ENCODE data around the gene M1AP.
A peak's percentile ranks its signal among the peaks of the same experiment; 100 is the strongest.

M1AP gene

GRCh38 chr2:74530239-74531187 lies 117.6 kb downstream of the M1AP start:
- peaks cover 58% of the 10 kb centered on the region for H3K36me3 ChIP-seq (ENCODE audit: control insufficient read depth, insufficient read depth, low read length)
- H3K4me3 ChIP-seq (ENCODE audit: low read depth, low read length) = peak overlapping the region; percentile 99
- H3K4me1 ChIP-seq (ENCODE audit: control insufficient read depth, insufficient read depth, low read length) = peaks cover 12% of the 10 kb centered on the region
- no peaks in the 10 kb centered on the region for H3K27me3 ChIP-seq (ENCODE audit: control insufficient read depth, insufficient read depth, low read length)
- no peak overlapping the region; the same call in 1 of the 2 replicates for H3K27ac ChIP-seq (ENCODE audit: low read depth, low read length)
- peak overlapping the region; percentile 62 for H3K9ac ChIP-seq (ENCODE audit: low read length)
- no peaks in the 10 kb centered on the region for H3K9me3 ChIP-seq (ENCODE audit: control insufficient read depth, insufficient read depth, low read depth, low read length)

GRCh38 chr2:74529357-74530238 lies 118.5 kb downstream of the M1AP start, which contains the start of the genes AUP1 and HTRA2:
TSS of gene AUP1 (minus strand) at chr2:74529706. CDS start at chr2:74529629, 77 bp downstream.
TSS of gene HTRA2 (plus strand) at chr2:74529933. CDS start at chr2:74530007, 74 bp downstream.
- Histone ChIP-seq H3K4me3 (ENCODE audit: low read depth, low read length) (peak within 1 kb of the TSS; percentile 99), H3K9ac (ENCODE audit: low read length) (peak within 1 kb of the TSS; percentile 97), H3K4me1 (ENCODE audit: control insufficient read depth, insufficient read depth, low read length) (peaks cover 12% of the 10 kb centered on the region), H3K36me3 (ENCODE audit: control insufficient read depth, insufficient read depth, low read length) (peaks cover 57% of the 10 kb centered on the region), H3K27me3 (ENCODE audit: control insufficient read depth, insufficient read depth, low read length) (no peaks in the 10 kb centered on the region), H3K9me3 (ENCODE audit: control insufficient read depth, insufficient read depth, low read depth, low read length) (no peaks in the 10 kb centered on the region), H3K27ac (ENCODE audit: low read depth, low read length) (peak within 1 kb of the TSS; percentile 90)

- Histone ChIP-seq H3K9ac (ENCODE audit: low read length) (peak overlapping the region; percentile 97), H3K9me3 (ENCODE audit: control insufficient read depth, insufficient read depth, low read depth, low read length) (no peaks in the 10 kb centered on the region), H3K27me3 (ENCODE audit: control insufficient read depth, insufficient read depth, low read length) (no peaks in the 10 kb centered on the region), H3K36me3 (ENCODE audit: control insufficient read depth, insufficient read depth, low read length) (peaks cover 50% of the 10 kb centered on the region), H3K4me1 (ENCODE audit: control insufficient read depth, insufficient read depth, low read length) (peaks cover 12% of the 10 kb centered on the region), H3K4me3 (ENCODE audit: low read depth, low read length) (peak overlapping the region; percentile 99), H3K27ac (ENCODE audit: low read depth, low read length) (peak overlapping the region; percentile 90)
These were observed 119.4 kb downstream of the M1AP start for GRCh38 chr2:74528600-74529356.

GRCh38 chr2:74527741-74528140 lies 120.4 kb downstream of the M1AP start:
- H3K36me3 ChIP-seq (ENCODE audit: control insufficient read depth, insufficient read depth, low read length) = peaks cover 41% of the 10 kb centered on the region
- H3K4me3 ChIP-seq (ENCODE audit: low read depth, low read length) = no peak overlapping the region
- H3K4me1 ChIP-seq (ENCODE audit: control insufficient read depth, insufficient read depth, low read length) = peaks cover 12% of the 10 kb centered on the region
- H3K9ac ChIP-seq (ENCODE audit: low read length) = no peak overlapping the region
- H3K27me3 ChIP-seq (ENCODE audit: control insufficient read depth, insufficient read depth, low read length) = peaks cover 6% of the 10 kb centered on the region; the same call in 1 of the 2 replicates
- H3K9me3 ChIP-seq (ENCODE audit: control insufficient read depth, insufficient read depth, low read depth, low read length) = no peaks in the 10 kb centered on the region
- no peak overlapping the region for H3K27ac ChIP-seq (ENCODE audit: low read depth, low read length)

DNA sequence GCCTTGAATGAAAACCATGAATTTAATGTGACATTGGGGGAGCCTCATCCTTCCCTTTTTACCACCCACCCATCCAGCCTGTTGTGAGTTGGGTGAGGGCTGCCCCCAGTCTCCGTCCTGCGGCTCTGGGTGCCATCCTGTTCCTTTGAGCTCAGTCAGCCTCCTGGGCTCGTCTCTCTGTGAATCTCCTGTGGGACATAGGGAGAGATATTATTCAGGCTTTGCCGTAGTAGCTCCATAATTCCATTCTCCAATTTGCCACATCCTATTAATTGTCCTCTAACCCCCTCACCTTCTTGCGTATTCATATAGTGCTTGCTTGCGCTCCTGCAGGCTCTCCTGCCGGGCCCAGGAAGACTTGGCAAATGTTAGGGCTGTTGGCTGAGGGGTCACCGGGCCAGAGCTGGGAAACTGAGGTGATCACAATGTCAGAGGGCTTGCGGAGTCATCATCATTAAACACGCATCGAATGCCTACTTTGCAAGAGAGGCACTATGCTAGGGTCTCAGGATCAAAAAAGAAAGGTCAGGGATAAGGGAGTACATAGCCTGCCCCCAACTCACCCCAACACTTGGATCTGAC lies 121.4 kb downstream of the M1AP start:
- H3K4me3 ChIP-seq (ENCODE audit: low read depth, low read length) = no peak overlapping the region
- peaks cover 12% of the 10 kb centered on the region for H3K4me1 ChIP-seq (ENCODE audit: control insufficient read depth, insufficient read depth, low read length)
- no peak overlapping the region for H3K9ac ChIP-seq (ENCODE audit: low read length)
- H3K36me3 ChIP-seq (ENCODE audit: control insufficient read depth, insufficient read depth, low read length) = peaks cover 31% of the 10 kb centered on the region
- peaks cover 16% of the 10 kb centered on the region; the same call in 1 of the 2 replicates for H3K27me3 ChIP-seq (ENCODE audit: control insufficient read depth, insufficient read depth, low read length)
- H3K9me3 ChIP-seq (ENCODE audit: control insufficient read depth, insufficient read depth, low read depth, low read length) = no peaks in the 10 kb centered on the region
- no peak overlapping the region for H3K27ac ChIP-seq (ENCODE audit: low read depth, low read length)

- H3K4me1 ChIP-seq (ENCODE audit: control insufficient read depth, insufficient read depth, low read length) = peaks cover 12% of the 10 kb centered on the region
- H3K36me3 ChIP-seq (ENCODE audit: control insufficient read depth, insufficient read depth, low read length) = peaks cover 27% of the 10 kb centered on the region
- H3K9me3 ChIP-seq (ENCODE audit: control insufficient read depth, insufficient read depth, low read depth, low read length) = no peaks in the 10 kb centered on the region
- H3K27ac ChIP-seq (ENCODE audit: low read depth, low read length) = no peak within 1 kb of the TSS
- no peak within 1 kb of the TSS for H3K9ac ChIP-seq (ENCODE audit: low read length)
- H3K4me3 ChIP-seq (ENCODE audit: low read depth, low read length) = no peak within 1 kb of the TSS
- peaks cover 23% of the 10 kb centered on the region for H3K27me3 ChIP-seq (ENCODE audit: control insufficient read depth, insufficient read depth, low read length)
These were observed 122.1 kb downstream of the M1AP start, which contains the start of gene DQX1 for GRCh38 chr2:74525717-74526648. TSS of gene DQX1 (minus strand) at chr2:74526231. CDS start at chr2:74525729, 502 bp downstream.

- H3K9me3 ChIP-seq (ENCODE audit: control insufficient read depth, insufficient read depth, low read depth, low read length) = no peaks in the 10 kb centered on the region
- peaks cover 27% of the 10 kb centered on the region for H3K36me3 ChIP-seq (ENCODE audit: control insufficient read depth, insufficient read depth, low read length)
- H3K9ac ChIP-seq (ENCODE audit: low read length) = no peak overlapping the region
- H3K27ac ChIP-seq (ENCODE audit: low read depth, low read length) = no peak overlapping the region
- peaks cover 30% of the 10 kb centered on the region for H3K27me3 ChIP-seq (ENCODE audit: control insufficient read depth, insufficient read depth, low read length)
- no peak overlapping the region for H3K4me3 ChIP-seq (ENCODE audit: low read depth, low read length)
- H3K4me1 ChIP-seq (ENCODE audit: control insufficient read depth, insufficient read depth, low read length) = peaks cover 7% of the 10 kb centered on the region
These were observed 123.0 kb downstream of the M1AP start for GRCh38 chr2:74524955-74525716.

GRCh38 chr2:74524005-74524404 lies 124.1 kb downstream of the M1AP start:
- H3K27me3 ChIP-seq (ENCODE audit: control insufficient read depth, insufficient read depth, low read length) = peaks cover 42% of the 10 kb centered on the region
- peaks cover 7% of the 10 kb centered on the region for H3K4me1 ChIP-seq (ENCODE audit: control insufficient read depth, insufficient read depth, low read length)
- no peak overlapping the region for H3K9ac ChIP-seq (ENCODE audit: low read length)
- no peak overlapping the region for H3K27ac ChIP-seq (ENCODE audit: low read depth, low read length)
- peaks cover 27% of the 10 kb centered on the region for H3K36me3 ChIP-seq (ENCODE audit: control insufficient read depth, insufficient read depth, low read length)
- no peaks in the 10 kb centered on the region for H3K9me3 ChIP-seq (ENCODE audit: control insufficient read depth, insufficient read depth, low read depth, low read length)
- H3K4me3 ChIP-seq (ENCODE audit: low read depth, low read length) = no peak overlapping the region

DNA sequence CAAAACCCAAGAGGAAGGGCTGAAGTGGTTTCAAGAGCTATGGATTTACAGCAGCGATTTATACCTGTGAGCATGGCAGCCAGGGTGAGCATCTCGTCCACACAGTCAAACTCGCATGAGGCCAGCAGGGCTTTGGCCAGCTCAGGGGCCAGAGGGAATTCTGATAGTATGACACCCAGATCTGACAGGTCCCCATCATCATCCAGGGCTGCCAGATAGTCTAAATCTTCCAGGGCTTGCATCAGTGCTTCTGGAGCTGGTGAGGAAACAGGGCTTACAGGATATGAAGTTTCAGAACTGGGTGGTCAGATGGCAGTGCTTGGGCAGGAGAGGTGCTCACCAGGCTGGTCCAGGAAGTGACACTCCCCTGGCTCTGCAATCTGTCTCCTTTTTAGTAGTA lies 125.6 kb downstream of the M1AP start:
- peaks cover 56% of the 10 kb centered on the region for H3K27me3 ChIP-seq (ENCODE audit: control insufficient read depth, insufficient read depth, low read length)
- H3K4me3 ChIP-seq (ENCODE audit: low read depth, low read length) = no peak overlapping the region

More for the DNA sequence above, 125.6 kb downstream of the M1AP start:
- H3K4me1 ChIP-seq (ENCODE audit: control insufficient read depth, insufficient read depth, low read length) = peaks cover 3% of the 10 kb centered on the region; the same call in 1 of the 2 replicates
- H3K27ac ChIP-seq (ENCODE audit: low read depth, low read length) = no peak overlapping the region
- peaks cover 18% of the 10 kb centered on the region for H3K36me3 ChIP-seq (ENCODE audit: control insufficient read depth, insufficient read depth, low read length)
- no peak overlapping the region for H3K9ac ChIP-seq (ENCODE audit: low read length)
- H3K9me3 ChIP-seq (ENCODE audit: control insufficient read depth, insufficient read depth, low read depth, low read length) = no peaks in the 10 kb centered on the region
